SW480 (cell line): ENCODE results near the gene KIF21B.
"Not testable (repeated sequence)": the region's sequence is repeated elsewhere in the genome, so short reads cannot be mapped to it uniquely, and the experiment has no call there.

Source experiments
- DNase-seq: peaks from one replicate; pipeline ENCODE4 v3.0.0-alpha.2; 2016; ENCODE audit warnings: low spot score

The KIF21B gene

DNA sequence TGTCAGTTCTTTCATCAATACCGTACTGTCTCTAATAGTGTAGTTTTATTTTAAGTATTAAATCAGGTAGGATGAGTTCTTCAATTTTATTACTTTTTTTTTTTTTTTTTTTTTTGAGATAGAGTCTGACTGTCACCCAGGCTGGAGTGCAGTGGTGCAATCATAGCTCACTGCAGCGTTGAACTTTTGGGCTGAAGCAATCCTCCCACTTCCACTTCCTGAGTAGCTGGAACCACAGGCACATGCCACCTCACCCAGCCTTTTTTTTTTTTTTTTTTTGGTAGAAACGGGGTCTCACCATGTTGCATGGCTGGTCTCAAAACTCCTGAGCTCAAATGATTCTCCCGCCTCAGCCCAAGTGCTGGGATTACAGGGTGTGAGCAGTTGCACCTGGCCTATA, 84.6 kb downstream of the KIF21B start:
- peak; percentile 20 for DNase-seq

DNA sequence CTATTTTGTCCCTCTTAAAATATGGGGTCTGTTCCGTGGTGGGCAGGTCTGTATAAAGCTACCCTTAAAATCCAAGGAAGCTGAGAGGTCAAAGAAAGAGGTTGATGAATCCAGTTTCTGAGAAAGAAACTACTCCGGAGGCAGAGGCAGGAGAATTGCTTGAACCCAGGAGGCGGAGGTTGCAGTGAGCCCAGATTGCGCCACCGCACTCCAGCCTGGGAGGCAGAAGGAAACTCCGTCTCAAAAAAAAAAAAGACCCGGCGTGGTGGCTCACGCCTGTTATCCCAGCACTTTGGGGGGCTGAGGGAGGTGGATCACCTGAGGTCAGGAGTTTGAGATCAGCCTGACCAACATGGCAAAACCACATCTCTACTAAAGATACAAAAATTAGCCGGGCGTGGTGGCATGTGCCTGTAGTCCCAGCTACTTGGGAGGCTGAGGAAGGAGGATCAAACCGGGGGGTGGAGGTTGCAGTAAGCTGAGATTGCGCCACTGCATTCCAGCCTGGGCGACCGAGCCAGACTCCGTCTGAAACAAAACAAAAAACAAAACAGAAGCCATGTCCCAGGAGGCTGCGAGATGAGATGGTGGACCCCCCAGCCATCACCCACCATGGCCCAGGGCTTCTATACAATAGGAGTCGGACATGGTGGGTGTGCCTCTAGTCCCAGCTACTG, 88.1 kb downstream of the KIF21B start:
- DNase-seq, result not testable (repeated sequence)

DNA sequence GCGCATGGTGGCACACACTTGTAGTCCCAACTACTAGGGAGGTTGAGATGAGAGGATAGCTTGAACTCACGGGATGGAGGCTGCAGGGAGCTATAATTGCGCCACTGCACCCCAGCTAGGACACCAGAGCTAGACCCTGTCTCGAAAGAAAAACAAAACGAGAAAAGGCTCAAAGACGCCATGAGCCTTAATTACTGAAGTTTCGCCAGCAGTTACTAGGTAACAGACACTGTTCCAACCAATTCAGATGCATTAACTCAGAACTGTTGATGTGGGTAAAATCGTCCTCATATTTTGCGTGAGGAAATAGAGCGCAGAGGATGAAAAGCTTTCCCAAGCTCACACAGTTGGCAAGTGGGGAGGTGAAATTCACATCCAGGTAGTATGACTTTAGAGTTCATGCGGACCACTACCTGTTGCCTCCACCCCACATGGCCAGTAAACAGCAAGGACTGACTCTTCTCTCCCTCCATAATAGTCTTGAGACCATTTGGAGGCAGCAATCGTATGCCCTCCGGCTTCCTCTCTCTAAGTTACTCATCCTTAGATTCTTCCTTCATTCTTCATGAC, 88.8 kb downstream of the KIF21B start:
- DNase-seq, result no peak

- DNase-seq, result no peak
These were observed 91.7 kb downstream of the KIF21B start for GRCh38 chr1:200931776-200932175.

- not testable (repeated sequence) for DNase-seq
These were observed 93.2 kb downstream of the KIF21B start for GRCh38 chr1:200930285-200930684.

DNA sequence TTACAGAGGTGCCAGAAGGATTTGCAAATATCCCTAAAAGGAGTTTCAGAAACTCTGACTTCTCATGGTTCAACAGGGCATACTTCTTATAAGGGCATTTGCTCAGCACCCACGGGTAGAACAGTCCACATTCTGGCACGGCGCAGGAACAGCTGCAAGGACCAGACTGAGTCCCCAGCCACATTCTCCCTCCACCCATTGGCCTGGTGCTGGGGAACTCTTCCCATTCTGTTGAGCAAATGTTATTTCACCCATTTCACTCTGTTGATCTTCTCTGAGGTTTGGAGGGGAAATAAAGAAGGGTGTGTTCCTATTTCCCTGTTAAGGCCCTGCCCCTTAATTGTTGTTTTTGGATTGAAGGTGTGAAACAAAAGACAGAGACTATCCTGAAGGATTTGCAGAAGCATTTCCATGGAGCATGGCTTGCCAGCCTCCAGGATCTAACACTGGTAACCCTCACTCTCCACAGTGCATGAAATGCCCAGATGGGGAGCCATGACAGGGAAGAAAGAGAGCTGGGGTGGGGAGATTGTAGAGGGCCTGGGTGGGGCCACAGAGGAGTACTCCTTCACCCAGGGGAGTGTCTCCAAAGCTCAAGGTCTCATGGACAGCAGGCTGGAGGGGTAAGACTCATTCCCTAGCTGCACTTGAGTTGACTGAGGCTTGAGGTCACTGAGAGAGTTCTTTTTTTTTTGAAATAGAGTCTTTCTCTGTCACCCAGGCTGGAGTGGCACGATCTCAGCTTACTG, 93.8 kb downstream of the KIF21B start:
- DNase-seq, result no peak

- peak; percentile 16 for DNase-seq
These were observed 97.7 kb downstream of the KIF21B start for GRCh38 chr1:200925831-200926230.

GRCh38 chr1:200923601-200924000, 99.9 kb downstream of the KIF21B start:
- no peak for DNase-seq

DNA sequence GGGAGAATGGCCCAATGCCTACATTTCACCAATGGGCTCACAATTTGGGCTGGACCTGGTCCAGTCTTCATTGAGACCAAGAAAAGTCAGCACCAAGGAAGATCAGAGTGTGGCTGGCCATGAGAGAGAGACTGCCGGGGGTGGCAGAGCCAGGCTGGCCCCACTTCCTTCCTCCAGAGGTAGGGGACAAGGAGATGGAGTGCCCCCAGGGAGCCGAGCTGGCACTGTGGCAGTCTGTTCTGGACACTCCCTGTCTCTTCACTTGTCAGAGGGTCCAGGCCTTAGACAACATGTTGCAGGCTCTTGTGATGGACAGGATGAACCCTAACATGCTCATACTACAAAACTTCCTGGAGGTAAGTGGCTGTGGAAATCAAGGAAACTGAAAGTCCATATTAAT, 101.1 kb downstream of the KIF21B start:
- no peak for DNase-seq

GRCh38 chr1:200921571-200922110, 101.9 kb downstream of the KIF21B start:
- no peak for DNase-seq
